Measurements from ENCODE around the gene GNAI3. TPM values are rescaled to one million over a fixed set of nuclear protein-coding genes. Genes with fewer than 3 reads are reported as not detected.
A peak's percentile ranks its signal among the peaks of the same experiment; 100 is the strongest.

Gene GNAI3
- total and polyA plus RNA-seq, 2 of the 13 experiments (the other 11 are each of a cell fraction or from before 2014, with no cell fraction given) = 4.3 to 9.0 TPM

DNA sequence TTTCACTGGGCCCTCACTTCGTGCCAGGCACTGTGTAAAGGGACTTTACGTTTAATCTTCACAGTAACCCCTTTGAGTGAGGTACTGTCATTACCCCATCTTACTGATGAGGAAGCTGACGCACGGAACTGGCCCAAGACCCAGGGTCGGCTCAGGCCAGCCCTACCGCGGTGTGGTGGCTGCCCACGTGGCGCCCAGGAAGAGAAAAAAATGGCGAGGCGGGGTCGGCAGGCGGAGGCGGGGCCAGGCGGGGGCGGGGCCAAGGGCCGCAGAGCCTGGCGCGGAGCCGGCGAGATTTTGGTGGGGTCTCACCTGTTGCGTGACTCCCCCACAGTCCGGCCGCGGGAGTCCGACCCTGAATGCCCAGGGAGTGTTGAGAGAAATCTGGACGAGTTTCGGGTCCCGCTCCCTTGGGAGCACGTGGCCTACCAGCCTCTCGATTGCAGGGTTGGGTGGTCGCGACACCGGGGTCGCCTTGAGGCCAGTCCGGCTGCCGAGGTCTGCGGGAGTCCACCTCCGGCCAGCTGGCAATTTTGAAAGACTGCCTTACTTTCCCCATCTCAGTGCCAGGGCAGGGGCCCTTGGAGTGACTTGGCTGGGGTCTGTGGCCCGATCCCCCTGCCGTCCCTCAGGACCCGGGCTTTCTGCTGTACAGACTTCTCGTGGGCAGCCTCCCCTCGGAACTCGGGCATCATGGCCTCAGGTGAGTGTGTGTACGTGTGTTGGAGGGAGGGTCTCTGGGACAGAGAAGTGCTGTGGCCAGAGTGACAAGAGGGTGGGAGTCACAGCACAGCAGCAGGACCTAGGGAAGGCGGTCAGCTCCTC lies 71.4 kb downstream of the GNAI3 start, which contains the start of the genes AMPD2 and GNAT2 (continued):
- TF ChIP-seq FOSL2 (CRISPR knock-in tag; IDR thresholded peaks at IDR 0.05) = peak; percentile 23; the same call in 1 of the 2 replicates
- no peak for TF ChIP-seq ZNF282 (IDR thresholded peaks at IDR 0.05; ENCODE audit: partially characterized antibody)
- TF ChIP-seq ATAD3A (CRISPR knock-in tag; IDR thresholded peaks at IDR 0.05) = no peak
- no peak for TF ChIP-seq KLF9 (CRISPR knock-in tag; IDR thresholded peaks at IDR 0.05; ENCODE audit: low read depth)
- TF ChIP-seq, protein P1, sequence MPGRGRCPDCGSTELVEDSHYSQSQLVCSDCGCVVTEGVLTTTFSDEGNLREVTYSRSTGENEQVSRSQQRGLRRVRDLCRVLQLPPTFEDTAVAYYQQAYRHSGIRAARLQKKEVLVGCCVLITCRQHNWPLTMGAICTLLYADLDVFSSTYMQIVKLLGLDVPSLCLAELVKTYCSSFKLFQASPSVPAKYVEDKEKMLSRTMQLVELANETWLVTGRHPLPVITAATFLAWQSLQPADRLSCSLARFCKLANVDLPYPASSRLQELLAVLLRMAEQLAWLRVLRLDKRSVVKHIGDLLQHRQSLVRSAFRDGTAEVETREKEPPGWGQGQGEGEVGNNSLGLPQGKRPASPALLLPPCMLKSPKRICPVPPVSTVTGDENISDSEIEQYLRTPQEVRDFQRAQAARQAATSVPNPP (CRISPR knock-in tag; IDR thresholded peaks at IDR 0.05) = no peak
- no peak for TF ChIP-seq ZBTB37 (CRISPR knock-in tag; IDR thresholded peaks at IDR 0.05)
- no peak for TF ChIP-seq ZNF709 (CRISPR knock-in tag; IDR thresholded peaks at IDR 0.05)
- TF ChIP-seq BRD4 (CRISPR knock-in tag; IDR thresholded peaks at IDR 0.05) = no peak
- no peak for TF ChIP-seq ZNF335 (CRISPR knock-in tag; IDR thresholded peaks at IDR 0.05)
- TF ChIP-seq, protein P2, sequence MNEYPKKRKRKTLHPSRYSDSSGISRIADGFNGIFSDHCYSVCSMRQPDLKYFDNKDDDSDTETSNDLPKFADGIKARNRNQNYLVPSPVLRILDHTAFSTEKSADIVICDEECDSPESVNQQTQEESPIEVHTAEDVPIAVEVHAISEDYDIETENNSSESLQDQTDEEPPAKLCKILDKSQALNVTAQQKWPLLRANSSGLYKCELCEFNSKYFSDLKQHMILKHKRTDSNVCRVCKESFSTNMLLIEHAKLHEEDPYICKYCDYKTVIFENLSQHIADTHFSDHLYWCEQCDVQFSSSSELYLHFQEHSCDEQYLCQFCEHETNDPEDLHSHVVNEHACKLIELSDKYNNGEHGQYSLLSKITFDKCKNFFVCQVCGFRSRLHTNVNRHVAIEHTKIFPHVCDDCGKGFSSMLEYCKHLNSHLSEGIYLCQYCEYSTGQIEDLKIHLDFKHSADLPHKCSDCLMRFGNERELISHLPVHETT (CRISPR knock-in tag; conservative IDR thresholded peaks at IDR 0.05) = peak; percentile 57; the same call in 1 of the 2 replicates
- TF ChIP-seq ZFP82 (CRISPR knock-in tag; IDR thresholded peaks at IDR 0.05; ENCODE audit: borderline replicate concordance) = no peak
- TF ChIP-seq, protein P3, sequence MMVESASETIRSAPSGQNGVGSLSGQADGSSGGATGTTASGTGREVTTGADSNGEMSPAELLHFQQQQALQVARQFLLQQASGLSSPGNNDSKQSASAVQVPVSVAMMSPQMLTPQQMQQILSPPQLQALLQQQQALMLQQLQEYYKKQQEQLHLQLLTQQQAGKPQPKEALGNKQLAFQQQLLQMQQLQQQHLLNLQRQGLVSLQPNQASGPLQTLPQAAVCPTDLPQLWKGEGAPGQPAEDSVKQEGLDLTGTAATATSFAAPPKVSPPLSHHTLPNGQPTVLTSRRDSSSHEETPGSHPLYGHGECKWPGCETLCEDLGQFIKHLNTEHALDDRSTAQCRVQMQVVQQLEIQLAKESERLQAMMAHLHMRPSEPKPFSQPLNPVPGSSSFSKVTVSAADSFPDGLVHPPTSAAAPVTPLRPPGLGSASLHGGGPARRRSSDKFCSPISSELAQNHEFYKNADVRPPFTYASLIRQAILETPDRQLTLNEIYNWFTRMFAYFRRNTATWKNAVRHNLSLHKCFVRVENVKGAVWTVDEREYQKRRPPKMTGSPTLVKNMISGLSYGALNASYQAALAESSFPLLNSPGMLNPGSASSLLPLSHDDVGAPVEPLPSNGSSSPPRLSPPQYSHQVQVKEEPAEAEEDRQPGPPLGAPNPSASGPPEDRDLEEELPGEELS (CRISPR knock-in tag; IDR thresholded peaks at IDR 0.05) = no peak
- 0 out of 2 replicates have a peak, but pooled peaks have one; percentile 70 for TF ChIP-seq HBP1 (CRISPR knock-in tag; IDR thresholded peaks at IDR 0.05; ENCODE audit: low read depth)
- TF ChIP-seq ZNF7 (CRISPR knock-in tag; IDR thresholded peaks at IDR 0.05) = no peak
- TF ChIP-seq, protein P4, sequence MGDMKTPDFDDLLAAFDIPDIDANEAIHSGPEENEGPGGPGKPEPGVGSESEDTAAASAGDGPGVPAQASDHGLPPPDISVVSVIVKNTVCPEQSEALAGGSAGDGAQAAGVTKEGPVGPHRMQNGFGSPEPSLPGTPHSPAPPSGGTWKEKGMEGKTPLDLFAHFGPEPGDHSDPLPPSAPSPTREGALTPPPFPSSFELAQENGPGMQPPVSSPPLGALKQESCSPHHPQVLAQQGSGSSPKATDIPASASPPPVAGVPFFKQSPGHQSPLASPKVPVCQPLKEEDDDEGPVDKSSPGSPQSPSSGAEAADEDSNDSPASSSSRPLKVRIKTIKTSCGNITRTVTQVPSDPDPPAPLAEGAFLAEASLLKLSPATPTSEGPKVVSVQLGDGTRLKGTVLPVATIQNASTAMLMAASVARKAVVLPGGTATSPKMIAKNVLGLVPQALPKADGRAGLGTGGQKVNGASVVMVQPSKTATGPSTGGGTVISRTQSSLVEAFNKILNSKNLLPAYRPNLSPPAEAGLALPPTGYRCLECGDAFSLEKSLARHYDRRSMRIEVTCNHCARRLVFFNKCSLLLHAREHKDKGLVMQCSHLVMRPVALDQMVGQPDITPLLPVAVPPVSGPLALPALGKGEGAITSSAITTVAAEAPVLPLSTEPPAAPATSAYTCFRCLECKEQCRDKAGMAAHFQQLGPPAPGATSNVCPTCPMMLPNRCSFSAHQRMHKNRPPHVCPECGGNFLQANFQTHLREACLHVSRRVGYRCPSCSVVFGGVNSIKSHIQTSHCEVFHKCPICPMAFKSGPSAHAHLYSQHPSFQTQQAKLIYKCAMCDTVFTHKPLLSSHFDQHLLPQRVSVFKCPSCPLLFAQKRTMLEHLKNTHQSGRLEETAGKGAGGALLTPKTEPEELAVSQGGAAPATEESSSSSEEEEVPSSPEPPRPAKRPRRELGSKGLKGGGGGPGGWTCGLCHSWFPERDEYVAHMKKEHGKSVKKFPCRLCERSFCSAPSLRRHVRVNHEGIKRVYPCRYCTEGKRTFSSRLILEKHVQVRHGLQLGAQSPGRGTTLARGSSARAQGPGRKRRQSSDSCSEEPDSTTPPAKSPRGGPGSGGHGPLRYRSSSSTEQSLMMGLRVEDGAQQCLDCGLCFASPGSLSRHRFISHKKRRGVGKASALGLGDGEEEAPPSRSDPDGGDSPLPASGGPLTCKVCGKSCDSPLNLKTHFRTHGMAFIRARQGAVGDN (CRISPR knock-in tag; IDR thresholded peaks at IDR 0.05) = peak; percentile 88
- TF ChIP-seq MIXL1 (CRISPR knock-in tag; IDR thresholded peaks at IDR 0.05) = no peak
- TF ChIP-seq IRF2 (CRISPR knock-in tag; IDR thresholded peaks at IDR 0.05) = no peak
